Measurements from ENCODE around the gene SCN1B.

GRCh38 chr19:35062942-35063341 lies 32.7 kb downstream of the SCN1B start:
- no peak for TF ChIP-seq HDAC2 (IDR thresholded peaks at IDR 0.05)
- no peak for TF ChIP-seq ZBTB11 (CRISPR knock-in tag; IDR thresholded peaks at IDR 0.05)
- no peak for TF ChIP-seq SIN3A (IDR thresholded peaks at IDR 0.05; ENCODE audit: low read depth, low read length)
- no peak for TF ChIP-seq BCL11A (IDR thresholded peaks at IDR 0.05; ENCODE audit: low read depth, low read length)
- no peak for TF ChIP-seq MLLT1 (IDR thresholded peaks at IDR 0.05)
